Activated CD8-positive, alpha-beta memory T cell treated with anti-CD3 and anti-CD28 coated beads, Interleukin-2, amount 50 U/mL, for 4 hours (primary cell): ENCODE data around the gene KLK11.
"Not testable (repeated sequence)": the region's sequence is repeated elsewhere in the genome, so short reads cannot be mapped to it uniquely, and the experiment has no call there.

ENCODE experiments used
- DNase-seq: peaks from one replicate; pipeline ENCODE4 v3.0.0-alpha.2; 2020

Gene KLK11

GRCh38 chr19:51002542-51003311 lies 23.7 kb downstream of the KLK11 start:
- DNase-seq: no peak

DNA sequence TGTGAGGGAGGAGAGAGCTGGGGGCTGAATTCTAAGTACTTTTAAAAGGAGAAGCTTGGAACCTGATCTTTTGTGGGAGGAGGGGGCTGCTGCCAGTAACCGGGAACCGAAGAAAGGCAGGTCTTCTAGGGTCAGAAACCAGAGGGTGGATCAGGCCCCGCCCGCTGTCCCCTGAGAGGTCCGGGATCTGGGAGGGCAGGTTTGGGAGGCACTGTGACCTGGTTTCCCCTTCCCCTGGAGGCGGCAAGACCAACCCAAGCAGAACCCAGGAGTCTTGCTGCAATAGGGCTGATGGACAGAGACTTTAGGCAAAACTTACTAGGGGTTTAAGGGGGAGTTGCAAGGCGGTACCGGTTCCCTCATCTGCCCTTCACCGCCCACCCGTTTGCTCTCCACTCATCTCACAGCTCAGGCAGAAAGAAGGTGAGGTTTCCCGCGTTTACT lies 24.3 kb downstream of the KLK11 start:
- no peak for DNase-seq

DNA sequence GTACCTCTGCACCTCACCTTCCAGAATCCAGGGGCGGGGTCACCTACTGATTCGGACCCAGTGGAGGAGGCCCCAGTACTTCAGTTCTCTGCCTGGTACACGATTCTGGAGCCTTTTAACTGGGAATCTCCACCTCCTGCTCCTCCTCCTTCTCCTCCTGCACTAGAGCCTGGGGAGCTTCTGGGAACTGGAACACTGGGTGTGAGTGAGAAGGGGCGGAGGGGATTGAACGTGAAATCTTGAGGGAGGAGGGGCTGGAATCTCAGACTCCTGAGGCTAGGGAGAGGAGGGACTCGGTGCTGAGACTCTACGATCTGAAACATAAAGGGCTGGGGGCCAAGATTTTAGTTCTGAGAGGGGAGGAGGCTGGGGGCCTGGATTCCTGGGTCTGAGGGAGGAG lies 24.9 kb downstream of the KLK11 start, which contains the start of gene KLK8:
TSS of gene KLK8 (minus strand) at position 90 of the 400 bp plus-strand sequence. CDS start 437 bp downstream, outside the sequence.
- DNase-seq: no peak

DNA sequence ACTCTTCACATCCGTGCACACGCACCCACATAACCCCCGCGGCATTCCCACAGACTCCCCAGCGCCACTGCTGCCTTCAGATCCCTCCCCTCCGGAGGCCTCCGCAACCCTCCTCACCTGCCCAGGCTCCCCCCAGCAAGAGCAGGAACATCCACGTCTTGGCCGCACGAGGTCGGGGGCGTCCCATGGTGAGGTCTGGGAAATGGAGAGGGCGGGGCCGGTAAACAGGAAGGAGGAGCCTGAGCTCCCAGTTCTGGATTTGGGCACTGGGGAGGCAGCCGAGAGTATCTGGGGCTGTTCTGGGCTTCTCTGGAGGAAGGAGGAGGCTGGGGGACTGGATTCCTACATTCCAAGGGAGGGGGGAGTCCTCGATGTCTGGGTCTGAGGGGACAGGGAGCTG lies 25.4 kb downstream of the KLK11 start:
- no peak for DNase-seq

DNA sequence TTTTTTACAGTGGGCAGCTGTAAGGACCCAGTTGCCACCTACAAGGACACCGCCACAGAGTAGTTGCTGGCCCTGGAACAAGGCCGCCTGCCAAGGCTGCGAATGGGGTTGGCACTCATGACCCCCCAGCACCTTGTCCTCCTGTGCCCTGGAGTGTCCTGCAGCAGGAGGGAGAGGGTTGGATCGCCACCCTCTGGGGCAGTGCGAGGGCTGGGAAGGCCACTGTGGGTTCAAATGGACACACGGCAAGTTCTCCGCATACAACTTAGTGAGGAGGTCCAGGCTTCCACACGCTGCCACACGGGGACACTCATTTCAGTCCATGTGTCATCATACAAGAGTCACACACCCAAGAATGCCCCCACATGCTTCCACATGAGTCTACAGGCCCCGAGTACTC lies 26.0 kb downstream of the KLK11 start:
- DNase-seq: no peak

DNA sequence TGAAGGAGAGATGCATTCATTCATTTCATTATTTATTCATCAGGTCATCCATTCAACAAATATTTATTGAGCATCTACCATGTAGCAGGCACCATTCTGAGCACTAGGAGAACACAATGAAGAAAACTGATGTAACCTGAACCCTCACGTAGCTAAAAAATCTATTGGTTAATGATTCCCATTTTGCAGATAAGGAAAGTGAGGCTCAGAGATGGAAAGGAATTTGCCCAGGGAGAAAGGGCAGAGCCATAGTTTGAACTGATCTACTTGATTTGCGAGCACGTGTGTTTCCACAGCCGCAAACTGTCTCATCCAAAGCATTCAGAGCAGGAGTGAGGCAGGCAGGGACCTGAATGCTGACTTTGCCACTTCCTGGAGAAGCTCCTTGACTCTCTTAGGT lies 27.7 kb downstream of the KLK11 start:
- DNase-seq: no peak

- DNase-seq: no peak
Measured at GRCh38 chr19:50998061-50998460, 28.4 kb downstream of the KLK11 start.

- no peak for DNase-seq
Measured at GRCh38 chr19:50994129-50994528, 32.3 kb downstream of the KLK11 start.

- no peak for DNase-seq
Measured at GRCh38 chr19:50992666-50993035, 33.8 kb downstream of the KLK11 start.

DNA sequence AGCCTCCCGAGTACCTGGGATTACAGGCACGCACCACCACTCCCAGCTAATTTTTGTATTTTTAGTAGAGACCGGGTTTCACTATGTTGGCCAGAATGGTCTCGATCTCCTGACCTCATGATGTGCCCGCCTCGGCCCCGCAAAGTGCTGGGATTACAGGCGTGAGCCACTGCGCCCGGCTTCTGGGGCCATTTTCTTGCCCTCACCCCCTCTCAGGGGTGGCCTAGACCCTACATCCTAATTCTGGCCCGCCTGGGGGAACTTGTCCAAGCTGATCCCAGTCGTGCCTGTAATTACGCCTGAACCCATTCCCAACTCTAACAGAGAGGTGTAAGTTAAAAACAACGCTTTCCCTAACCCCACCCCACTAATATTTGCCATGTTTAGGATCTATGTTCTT lies 42.0 kb downstream of the KLK11 start:
- DNase-seq: not testable (repeated sequence)

DNA sequence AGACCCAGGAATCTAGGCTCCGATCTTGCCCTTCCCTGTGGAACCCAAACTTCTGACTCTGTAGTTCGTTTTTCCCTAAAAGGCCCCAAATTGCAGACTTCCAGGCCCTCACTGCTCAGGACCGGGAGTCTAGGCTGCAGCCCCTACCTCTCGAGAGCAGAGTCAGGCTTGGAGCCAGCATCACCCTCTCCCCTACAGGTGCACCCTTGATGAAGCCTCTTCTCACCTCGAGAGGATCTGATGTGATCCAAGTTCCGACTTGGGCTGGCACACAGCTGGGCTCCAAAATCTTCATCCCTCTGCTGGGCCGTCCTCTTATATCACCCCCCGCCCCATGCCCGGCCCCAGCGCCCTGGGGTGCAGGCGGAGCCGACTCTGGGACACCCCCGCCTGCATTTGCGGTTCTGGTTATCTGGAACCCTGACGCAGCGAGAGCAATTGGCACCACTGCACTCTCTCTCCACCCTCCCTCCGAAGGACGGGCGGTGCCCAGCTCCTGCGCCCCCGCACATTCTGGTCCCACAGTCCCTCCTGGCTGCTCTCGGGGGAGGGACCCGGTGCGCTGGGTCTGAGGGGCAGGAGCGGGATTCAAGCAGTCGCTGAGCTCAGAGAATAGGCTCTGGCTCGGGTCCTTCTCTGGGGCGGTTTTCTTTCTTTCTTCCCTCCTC lies 42.7 kb downstream of the KLK11 start, which contains the start of gene KLK7:
TSS of gene KLK7 (minus strand) at position 293 of the 668 bp plus-strand sequence. CDS start 1,518 bp downstream, outside the sequence.
- no peak for DNase-seq

- DNase-seq: no peak
Measured at GRCh38 chr19:50982186-50982585, 44.2 kb downstream of the KLK11 start.

DNA sequence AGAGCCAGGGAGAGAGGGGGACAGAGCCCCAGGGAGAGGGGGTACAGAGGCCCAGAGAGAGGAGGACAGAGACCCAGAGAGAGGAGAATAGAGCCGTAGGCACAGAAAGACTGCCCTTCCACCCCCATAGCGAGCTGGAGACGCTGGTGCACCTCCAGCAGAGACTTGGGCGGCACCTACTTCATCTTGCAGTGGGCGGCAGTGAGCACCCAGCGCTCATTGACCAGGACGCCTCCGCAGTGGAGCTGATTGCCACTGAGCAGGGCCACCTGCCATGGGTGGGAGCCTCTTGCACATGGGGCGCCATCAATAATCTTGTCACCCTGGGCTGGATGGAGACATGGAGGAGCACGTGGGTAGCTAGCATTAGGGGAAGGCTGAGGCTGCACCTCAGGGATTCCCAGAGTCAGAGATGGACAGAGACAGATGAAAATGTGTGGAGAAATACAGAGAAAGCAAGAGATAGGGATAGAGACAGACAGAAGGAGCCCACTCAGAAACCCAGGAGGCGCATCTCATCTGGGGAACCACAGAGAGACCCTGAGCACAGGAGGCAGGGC lies 44.7 kb downstream of the KLK11 start:
- no peak for DNase-seq

DNA sequence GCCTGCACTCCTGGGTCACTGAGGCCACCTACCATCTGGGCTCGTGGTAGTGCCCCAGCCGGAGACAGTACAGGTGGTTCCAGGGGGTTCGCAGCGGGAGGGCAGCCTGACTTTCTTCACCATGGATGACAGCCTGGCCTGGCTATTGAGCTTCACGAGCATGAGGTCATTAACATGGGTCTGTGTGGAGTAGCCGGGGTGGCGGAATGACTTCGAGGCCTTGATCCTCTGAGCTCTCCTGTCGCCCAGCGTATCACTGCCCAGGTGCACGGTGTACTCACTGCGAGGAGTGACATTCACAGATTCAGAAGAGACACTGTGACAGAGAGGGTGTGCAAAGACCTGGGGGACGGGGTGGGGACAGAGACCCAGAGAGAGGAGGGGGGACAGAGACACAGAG lies 46.2 kb downstream of the KLK11 start:
- DNase-seq: no peak

DNA sequence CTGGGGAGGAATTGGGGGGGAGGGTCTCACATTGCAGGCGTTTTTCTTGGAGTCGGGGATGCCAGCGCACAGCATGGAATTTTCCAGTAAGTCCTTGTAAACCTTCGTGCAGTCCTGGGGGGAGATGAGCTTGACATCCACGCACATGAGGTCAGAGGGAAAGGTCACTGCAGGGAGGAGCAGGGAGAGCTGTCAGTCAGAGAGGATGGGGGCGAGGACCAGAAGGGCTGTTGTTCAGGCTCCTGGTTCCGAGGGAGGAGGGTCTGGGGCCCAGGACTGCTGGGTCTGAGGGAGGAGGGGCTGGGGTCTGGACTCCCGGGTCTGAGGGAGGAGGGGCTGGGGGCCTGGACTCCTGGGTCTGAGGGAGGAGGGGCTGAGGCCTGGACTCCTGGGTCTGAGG lies 46.7 kb downstream of the KLK11 start:
- DNase-seq: no peak

- no peak for DNase-seq
Measured at GRCh38 chr19:50978772-50979390, 47.5 kb downstream of the KLK11 start.

DNA sequence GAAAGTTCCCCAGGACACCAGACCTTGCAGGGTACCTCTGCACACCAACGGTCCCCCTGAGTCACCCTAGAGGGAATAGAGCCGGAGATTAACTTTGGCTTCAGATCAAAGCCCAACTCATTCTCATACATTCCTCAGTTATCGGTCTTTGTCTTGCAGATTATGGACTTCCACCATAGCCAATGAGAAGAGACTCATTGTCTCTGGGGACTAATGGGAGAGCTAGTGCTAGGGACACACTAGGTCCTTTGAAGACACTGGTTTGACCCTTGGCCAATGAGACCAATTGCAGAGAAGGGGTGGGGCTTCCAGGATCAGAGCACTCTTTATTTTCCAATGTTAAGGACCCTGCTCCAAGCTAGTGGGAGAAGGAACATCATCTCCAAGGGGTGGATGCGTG lies 48.8 kb downstream of the KLK11 start:
- no peak for DNase-seq

GRCh38 chr19:50975766-50976165 lies 50.6 kb downstream of the KLK11 start:
- DNase-seq: no peak

GRCh38 chr19:50974702-50975556 lies 51.5 kb downstream of the KLK11 start:
- no peak for DNase-seq

DNA sequence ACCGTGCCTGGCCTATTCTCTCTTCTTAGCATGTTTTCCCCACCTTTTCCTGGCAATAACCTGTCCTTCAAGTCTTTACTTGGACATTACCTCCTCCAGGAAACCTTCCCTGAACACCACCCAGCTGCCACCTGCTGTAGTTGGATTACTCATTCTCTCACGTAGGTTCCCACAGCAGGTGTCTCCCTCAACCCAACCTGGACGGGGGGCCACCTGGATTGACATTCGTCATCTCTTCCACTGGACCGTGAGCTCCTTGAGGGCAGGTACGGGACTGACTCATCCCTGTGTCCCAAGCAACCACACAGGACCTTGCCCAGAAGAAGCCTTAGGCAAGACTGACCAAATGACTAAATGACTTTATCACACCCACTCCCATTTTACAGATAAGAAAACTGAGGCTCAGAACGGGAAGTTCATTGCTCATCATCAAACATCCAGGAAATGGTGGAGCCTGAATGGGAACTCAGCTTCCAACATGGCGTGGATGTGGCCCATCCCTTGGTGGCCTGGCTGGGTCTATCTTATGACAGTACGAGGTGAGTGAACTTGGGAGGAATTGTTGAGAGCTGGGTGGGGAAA lies 53.5 kb downstream of the KLK11 start:
- DNase-seq: no peak
